CD14-positive monocyte (primary cell): Measurements from ENCODE around the gene CSE1L. TPM values are rescaled to one million over a fixed set of nuclear protein-coding genes. Genes with fewer than 3 reads are reported as not detected.
A peak's percentile ranks its signal among the peaks of the same experiment; 100 is the strongest.

Experiments used
- DNase-seq, 3 donors: peaks; one replicate each; pipeline ENCODE4 v3.0.0-alpha.2; 2011 to 2022
- H2AFZ ChIP-seq: 2 replicates; pipeline ENCODE4 v1.6.0; 2012; ENCODE audit warnings: mild to moderate bottlenecking, low read depth, low read length, inconsistent platforms; ENCODE audit not compliant: insufficient read depth, poor library complexity, severe bottlenecking
- H3K27ac ChIP-seq, 2 donors: 1 replicate in 1 of 2; 2 replicates in 1 of 2; pipeline ENCODE4 v1.5.1; 2012 to 2013; ENCODE audit warnings: low read length in 2 of 2, control low read depth in 1 of 2, inconsistent platforms in 1 of 2, low read depth in 1 of 2, mild to moderate bottlenecking in 1 of 2
- H3K27me3 ChIP-seq, 2 donors: one replicate each; pipeline versions ENCODE4 v1.6.0 to v1.6.1; 2011 to 2013; ENCODE audit warnings: low read length in 2 of 2; ENCODE audit not compliant: control insufficient read depth in 2 of 2, insufficient read depth in 2 of 2
- H3K36me3 ChIP-seq, 2 donors: replicated peaks in 1 of 2; 1 replicate in 1 of 2; 2 replicates in 1 of 2; pipeline versions ENCODE4 v1.5.1 to v1.6.1; 2012 to 2013; ENCODE audit warnings: low read length in 2 of 2, control low read depth in 1 of 2, inconsistent platforms in 1 of 2, mild to moderate bottlenecking in 1 of 2; ENCODE audit not compliant: insufficient read depth in 2 of 2, control insufficient read depth in 1 of 2
- H3K4me1 ChIP-seq, 2 donors: 1 replicate in 1 of 2; 2 replicates in 1 of 2; pipeline versions ENCODE4 v1.5.1 to v1.6.1; 2012 to 2013; ENCODE audit warnings: low read length in 2 of 2, control low read depth in 1 of 2, inconsistent platforms in 1 of 2, mild to moderate bottlenecking in 1 of 2, moderate library complexity in 1 of 2; ENCODE audit not compliant: insufficient read depth in 2 of 2, control insufficient read depth in 1 of 2
- H3K4me2 ChIP-seq: replicated peaks from 2 replicates; pipeline ENCODE3; 2012; ENCODE audit warnings: low read length, moderate library complexity, mild to moderate bottlenecking; ENCODE audit not compliant: poor library complexity, severe bottlenecking; ENCODE audit errors: extremely low read depth
- H3K4me3 ChIP-seq, 3 experiments: fragments of 200-600 bp in 1 of 3; sonication (generic) in 1 of 3; replicated peaks in 1 of 3; 1 replicate in 2 of 3; 2 replicates in 1 of 3; pipeline ENCODE4 v1.5.1; 2011 to 2013; ENCODE audit warnings: low read length in 3 of 3, mild to moderate bottlenecking in 3 of 3, control low read depth in 2 of 3, low read depth in 2 of 3, inconsistent platforms in 1 of 3, moderate library complexity in 1 of 3
- H3K79me2 ChIP-seq: 2 replicates; pipeline ENCODE4 v1.6.0; 2012; ENCODE audit warnings: mild to moderate bottlenecking, control low read depth, inconsistent platforms, low read length, moderate library complexity; ENCODE audit not compliant: insufficient read depth
- H3K9ac ChIP-seq: 2 replicates; pipeline ENCODE4 v1.6.0; 2017; ENCODE audit warnings: low read length, mild to moderate bottlenecking; ENCODE audit not compliant: insufficient read depth, poor library complexity, severe bottlenecking
- H3K9me3 ChIP-seq, 2 donors: replicated peaks in 1 of 2; 1 replicate in 1 of 2; 2 replicates in 1 of 2; pipeline versions ENCODE4 v1.5.1 to v1.6.1; 2012 to 2013; ENCODE audit warnings: low read length in 2 of 2, control low read depth in 1 of 2; ENCODE audit not compliant: control insufficient read depth in 1 of 2, insufficient read depth in 1 of 2
- H4K20me1 ChIP-seq: 2 replicates; pipeline ENCODE4 v1.6.0; 2012; ENCODE audit warnings: mild to moderate bottlenecking, low read length, control low read depth, moderate library complexity; ENCODE audit not compliant: insufficient read depth
- H3K27ac Mint-ChIP-seq, 7 donors: one replicate each; pipeline ENCODE4 v1.8.0; 2020; ENCODE audit warnings: mild to moderate bottlenecking in 7 of 7, mixed read lengths in 7 of 7, moderate library complexity in 6 of 7, inconsistent platforms in 2 of 7
- H3K27me3 Mint-ChIP-seq, 3 donors: one replicate each; pipeline ENCODE4 v1.8.0; 2021 to 2022; ENCODE audit warnings: low read depth in 3 of 3, mild to moderate bottlenecking in 3 of 3, mixed read lengths in 3 of 3, moderate library complexity in 3 of 3, inconsistent platforms in 1 of 3
- H3K36me3 Mint-ChIP-seq, 2 donors: one replicate each; pipeline ENCODE4 v1.8.0; 2020; ENCODE audit warnings: mixed read lengths in 2 of 2, inconsistent platforms in 1 of 2, mild to moderate bottlenecking in 1 of 2
- H3K4me1 Mint-ChIP-seq: one replicate; pipeline ENCODE4 v1.8.0; 2020; ENCODE audit warnings: mild to moderate bottlenecking, mixed read lengths
- H3K4me3 Mint-ChIP-seq, 2 donors: one replicate each; pipeline ENCODE4 v1.8.0; 2020; ENCODE audit warnings: mild to moderate bottlenecking in 2 of 2, mixed read lengths in 2 of 2, moderate library complexity in 1 of 2
- H3K9me3 Mint-ChIP-seq, 7 donors: one replicate each; pipeline ENCODE4 v1.8.0; 2020 to 2022; ENCODE audit warnings: mixed read lengths in 7 of 7, mild to moderate bottlenecking in 6 of 7, moderate library complexity in 6 of 7, inconsistent platforms in 2 of 7
- WGBS: methylation state at CpG from one replicate; pipeline ENCODE4 v1.1.5; 2013; ENCODE audit warnings: missing lambda C conversion rate; ENCODE audit not compliant: insufficient coverage; 5-methylcytosine and 5-hydroxymethylcytosine counted together
- intact Hi-C, 2 donors: fragments of 100-400 bp; cut with micrococcal nuclease; formaldehyde crosslinking; loops; one replicate each; pipeline versions ENCODE4 v1.15.0 to v1.15.1; 2023
- polyA plus RNA-seq, 3 donors: library from polyadenylated mRNA; depleted of rRNA in 1 of 3; unstranded in 2 of 3; stranded (reverse) in 1 of 3; fragments of 300-500 nt in 2 of 3; fragments of >200 nt in 1 of 3; fragmentation: Illumina TruSeq in 2 of 3; gene quantifications; 1 replicate in 2 of 3; 2 replicates in 1 of 3; pipeline ENCODE4 v1.2.3, GENCODE V29; 2012 to 2021
- TF ChIP-seq, protein P1 (sequence below): fragments of 200-600 bp; IDR thresholded peaks from one replicate; pipeline ENCODE4 v1.8.0; 2022; ENCODE audit warnings: antibody characterized with exemption, mild to moderate bottlenecking

Gene CSE1L
- polyA plus RNA-seq, 3 donors = 8.5 to 22.0 (median 19.4) TPM

GRCh38 chr20:49106328-49106727 lies 60.2 kb downstream of the CSE1L start:
- intact Hi-C loops = no loop called here
- no peak overlapping the region for H3K27ac ChIP-seq
- H3K4me3 Mint-ChIP-seq = no peak overlapping the region
- H3K27me3 Mint-ChIP-seq = no peaks in the 10 kb centered on the region
- H2AFZ ChIP-seq = no peak overlapping the region
- H3K27me3 ChIP-seq = no peaks in the 10 kb centered on the region
- no peak overlapping the region for H3K4me2 ChIP-seq
- WGBS = 100% methylated on average over 5 of the region's 6 CpGs
- peaks cover 8% of the 10 kb centered on the region for H4K20me1 ChIP-seq
- peaks cover 0 to 1% of the 10 kb centered on the region in 2 donors for H3K4me1 ChIP-seq
- no peak for DNase-seq
- peaks cover 31 to 41% of the 10 kb centered on the region in 2 donors for H3K36me3 ChIP-seq
- peak overlapping the region in 1 of 7 donors; percentile 66 for H3K27ac Mint-ChIP-seq
- peaks cover 0 to 1% (median 0%) of the 10 kb centered on the region in 7 donors for H3K9me3 Mint-ChIP-seq
- H3K9ac ChIP-seq = no peak overlapping the region
- TF ChIP-seq, protein P1, sequence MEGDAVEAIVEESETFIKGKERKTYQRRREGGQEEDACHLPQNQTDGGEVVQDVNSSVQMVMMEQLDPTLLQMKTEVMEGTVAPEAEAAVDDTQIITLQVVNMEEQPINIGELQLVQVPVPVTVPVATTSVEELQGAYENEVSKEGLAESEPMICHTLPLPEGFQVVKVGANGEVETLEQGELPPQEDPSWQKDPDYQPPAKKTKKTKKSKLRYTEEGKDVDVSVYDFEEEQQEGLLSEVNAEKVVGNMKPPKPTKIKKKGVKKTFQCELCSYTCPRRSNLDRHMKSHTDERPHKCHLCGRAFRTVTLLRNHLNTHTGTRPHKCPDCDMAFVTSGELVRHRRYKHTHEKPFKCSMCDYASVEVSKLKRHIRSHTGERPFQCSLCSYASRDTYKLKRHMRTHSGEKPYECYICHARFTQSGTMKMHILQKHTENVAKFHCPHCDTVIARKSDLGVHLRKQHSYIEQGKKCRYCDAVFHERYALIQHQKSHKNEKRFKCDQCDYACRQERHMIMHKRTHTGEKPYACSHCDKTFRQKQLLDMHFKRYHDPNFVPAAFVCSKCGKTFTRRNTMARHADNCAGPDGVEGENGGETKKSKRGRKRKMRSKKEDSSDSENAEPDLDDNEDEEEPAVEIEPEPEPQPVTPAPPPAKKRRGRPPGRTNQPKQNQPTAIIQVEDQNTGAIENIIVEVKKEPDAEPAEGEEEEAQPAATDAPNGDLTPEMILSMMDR = no peak
- no peaks in the 10 kb centered on the region for H3K9me3 ChIP-seq
- H3K79me2 ChIP-seq = no peaks in the 10 kb centered on the region
- no peak overlapping the region for H3K4me3 ChIP-seq
- H3K4me1 Mint-ChIP-seq = peaks cover 4% of the 10 kb centered on the region
- H3K36me3 Mint-ChIP-seq = peaks cover 31 to 49% of the 10 kb centered on the region in 2 donors

- no peak overlapping the region for H3K4me3 Mint-ChIP-seq
- no peak overlapping the region for H3K4me2 ChIP-seq
- no peaks in the 10 kb centered on the region for H3K27me3 Mint-ChIP-seq
- H3K36me3 Mint-ChIP-seq = peaks cover 37 to 50% of the 10 kb centered on the region in 2 donors
- H3K36me3 ChIP-seq = peaks cover 35 to 46% of the 10 kb centered on the region in 2 donors
- intact Hi-C loops = no loop called here
- no peak for DNase-seq
- H3K9me3 Mint-ChIP-seq = peaks cover 0 to 1% (median 0%) of the 10 kb centered on the region in 7 donors
- 96% methylated on average over 4 of the region's 6 CpGs for WGBS
- H3K9ac ChIP-seq = no peak overlapping the region
- no peaks in the 10 kb centered on the region for H3K27me3 ChIP-seq
- no peaks in the 10 kb centered on the region for H3K79me2 ChIP-seq
- H4K20me1 ChIP-seq = no peaks in the 10 kb centered on the region
- TF ChIP-seq, protein P1 = no peak
- H2AFZ ChIP-seq = no peak overlapping the region
- no peaks in the 10 kb centered on the region for H3K9me3 ChIP-seq
- H3K4me3 ChIP-seq = no peak overlapping the region
- no peaks in the 10 kb centered on the region for H3K4me1 ChIP-seq
- H3K27ac ChIP-seq = no peak overlapping the region
- H3K27ac Mint-ChIP-seq = peak overlapping the region in 3 of 7 donors; percentile 2 to 25 (median 11)
- peaks cover 3% of the 10 kb centered on the region for H3K4me1 Mint-ChIP-seq
Observed at GRCh38 chr20:49110767-49111694, 64.9 kb downstream of the CSE1L start.
